ENCODE results near the gene ARMC6. TPM values are rescaled to one million over a fixed set of nuclear protein-coding genes. Genes with fewer than 3 reads are reported as not detected.
"Not testable (repeated sequence)": the region's sequence is repeated elsewhere in the genome, so short reads cannot be mapped to it uniquely, and the experiment has no call there.

The ARMC6 gene
- total and polyA plus RNA-seq, 2 donors = 19.6 to 20.3 TPM

DNA sequence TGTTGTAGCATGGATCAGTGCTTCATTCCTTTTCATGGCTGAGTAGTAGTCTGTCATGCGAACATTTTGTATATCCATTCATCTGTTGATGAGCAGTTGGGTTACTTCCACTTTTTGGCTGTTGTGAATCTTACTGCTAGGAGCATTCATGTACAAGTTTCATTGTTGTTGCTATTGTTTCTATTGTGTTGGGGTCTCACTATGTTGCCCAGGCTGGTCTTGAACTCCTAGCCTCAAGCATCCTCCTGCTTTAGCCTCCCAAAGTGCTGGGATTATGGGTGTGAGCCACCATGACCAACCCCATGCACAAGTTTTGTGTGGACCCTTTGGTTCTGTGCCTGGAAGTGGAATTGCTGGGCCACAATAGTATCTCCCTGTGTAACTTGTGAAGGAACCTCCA lies 46.2 kb downstream of the ARMC6 start:
- Histone ChIP-seq H3K4me1 (ENCODE audit: insufficient read depth) (no peaks in the 10 kb centered on the region), H3K36me3 (ENCODE audit: insufficient read depth) (no peaks in the 10 kb centered on the region), H3K27ac (ENCODE audit: low read depth) (no peak overlapping the region), H3K4me3 (ENCODE audit: low read depth, low read length) (no peak overlapping the region)
- WGBS = 99% methylated on average over 1 of the region's 1 CpG
- no peak for DNase-seq (ENCODE audit: extremely low spot score)

- Histone ChIP-seq H3K36me3 (ENCODE audit: insufficient read depth) (no peaks in the 10 kb centered on the region), H3K4me3 (ENCODE audit: low read depth, low read length) (no peak overlapping the region), H3K27ac (ENCODE audit: low read depth) (no peak overlapping the region), H3K4me1 (ENCODE audit: insufficient read depth) (no peaks in the 10 kb centered on the region)
- WGBS = 78% methylated on average over 16 of the region's 16 CpGs
- DNase-seq (ENCODE audit: extremely low spot score) = no peak
Measured at GRCh38 chr19:19081642-19082151, 48.3 kb downstream of the ARMC6 start.

GRCh38 chr19:19083413-19084178 lies 50.2 kb downstream of the ARMC6 start:
- H3K27ac ChIP-seq (ENCODE audit: low read depth) = no peak overlapping the region
- no peak overlapping the region for H3K4me3 ChIP-seq (ENCODE audit: low read depth, low read length)
- WGBS = 88% methylated on average over 10 of the region's 10 CpGs
- DNase-seq (ENCODE audit: extremely low spot score) = no peak
- no peaks in the 10 kb centered on the region for H3K36me3 ChIP-seq (ENCODE audit: insufficient read depth)
- no peaks in the 10 kb centered on the region for H3K4me1 ChIP-seq (ENCODE audit: insufficient read depth)

- Histone ChIP-seq H3K4me1 (ENCODE audit: insufficient read depth) (no peaks in the 10 kb centered on the region), H3K36me3 (ENCODE audit: insufficient read depth) (no peaks in the 10 kb centered on the region), H3K4me3 (ENCODE audit: low read depth, low read length) (no peak overlapping the region), H3K27ac (ENCODE audit: low read depth) (no peak overlapping the region)
- no peak for DNase-seq (ENCODE audit: extremely low spot score)
- 82% methylated on average over 2 of the region's 2 CpGs for WGBS
Measured at GRCh38 chr19:19087676-19088075, 54.3 kb downstream of the ARMC6 start.

DNA sequence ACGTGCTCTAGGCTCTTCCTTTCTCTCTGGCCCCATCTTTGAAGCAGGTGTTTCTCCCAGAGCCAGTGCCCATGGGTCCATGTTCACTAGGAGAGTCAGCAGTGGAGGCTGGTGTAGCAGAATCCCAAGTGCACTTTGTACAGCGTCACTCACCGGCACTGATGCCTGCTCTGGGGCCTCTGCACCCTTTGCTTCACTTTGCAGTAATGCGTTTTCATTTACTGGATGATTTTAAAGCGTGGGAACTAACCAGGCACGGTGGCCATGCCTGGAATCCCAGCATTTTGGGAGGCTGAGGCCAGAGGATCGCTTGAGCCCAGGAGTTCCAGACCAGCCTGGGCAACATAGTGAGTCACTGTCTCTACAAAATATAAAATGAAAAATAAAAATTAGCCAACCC lies 61.1 kb downstream of the ARMC6 start:
- no peak overlapping the region for H3K4me3 ChIP-seq (ENCODE audit: low read depth, low read length)
- no peak overlapping the region for H3K27ac ChIP-seq (ENCODE audit: low read depth)
- DNase-seq (ENCODE audit: extremely low spot score) = no peak
- no peaks in the 10 kb centered on the region for H3K36me3 ChIP-seq (ENCODE audit: insufficient read depth)
- 88% methylated on average over 7 of the region's 7 CpGs for WGBS
- no peaks in the 10 kb centered on the region for H3K4me1 ChIP-seq (ENCODE audit: insufficient read depth)

GRCh38 chr19:19095691-19096090 lies 62.3 kb downstream of the ARMC6 start:
- H3K36me3 ChIP-seq (ENCODE audit: insufficient read depth) = no peaks in the 10 kb centered on the region
- no peaks in the 10 kb centered on the region for H3K4me1 ChIP-seq (ENCODE audit: insufficient read depth)
- no peak overlapping the region for H3K27ac ChIP-seq (ENCODE audit: low read depth)
- 80% methylated on average over 11 of the region's 11 CpGs for WGBS
- no peak overlapping the region for H3K4me3 ChIP-seq (ENCODE audit: low read depth, low read length)
- DNase-seq (ENCODE audit: extremely low spot score) = no peak

DNA sequence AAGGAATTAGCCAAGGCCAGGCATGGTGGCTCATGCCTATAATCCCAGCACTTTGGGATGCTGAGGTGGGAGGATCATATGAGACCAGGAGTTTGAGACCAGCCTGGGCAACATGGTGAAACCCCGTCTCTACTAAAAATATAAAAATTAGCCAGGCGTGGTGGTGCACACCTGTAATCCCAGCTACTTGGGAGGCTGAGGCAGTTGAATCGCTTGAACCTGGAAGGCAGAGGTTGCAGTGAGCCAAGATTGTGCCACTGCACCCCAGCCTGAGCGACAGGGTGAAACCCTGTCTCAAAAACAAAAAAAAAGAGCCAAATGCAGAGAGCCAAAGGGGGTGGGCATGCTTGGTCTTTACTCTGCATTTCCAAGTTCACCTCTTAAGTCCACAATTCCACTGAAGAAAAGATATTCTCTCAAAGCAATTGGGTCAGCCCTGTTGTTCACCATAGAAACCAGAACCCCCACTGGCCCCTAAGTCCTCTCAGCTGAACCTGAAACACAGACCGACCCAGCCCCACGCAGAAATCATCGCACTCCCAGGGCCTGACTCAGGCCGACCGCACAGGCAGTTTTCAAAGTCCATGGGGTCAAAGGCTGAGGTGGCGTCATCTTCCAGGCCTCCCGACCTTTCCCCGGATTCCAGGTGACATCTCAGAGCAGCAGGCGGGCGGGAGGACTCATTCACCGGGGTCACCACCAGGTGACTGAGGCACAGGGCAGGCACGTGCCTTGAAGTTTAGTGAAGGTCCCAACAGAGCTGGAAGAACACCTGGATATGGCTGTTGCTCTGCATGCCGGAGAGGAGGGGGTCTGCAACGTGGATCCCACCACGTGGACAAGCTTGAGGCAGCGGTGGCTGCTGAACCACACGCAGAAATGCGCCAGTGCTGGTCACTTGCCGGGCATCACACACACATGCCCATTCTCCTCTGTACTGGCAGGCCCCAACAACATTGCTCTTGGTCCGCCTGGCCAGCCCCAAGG lies 63.5 kb downstream of the ARMC6 start:
- 91% methylated on average over 24 of the region's 24 CpGs for WGBS
- Histone ChIP-seq H3K27ac (ENCODE audit: low read depth) (no peak overlapping the region), H3K36me3 (ENCODE audit: insufficient read depth) (no peaks in the 10 kb centered on the region), H3K4me3 (ENCODE audit: low read depth, low read length) (no peak overlapping the region), H3K4me1 (ENCODE audit: insufficient read depth) (no peaks in the 10 kb centered on the region)
- no peak for DNase-seq (ENCODE audit: extremely low spot score)

- Histone ChIP-seq H3K27ac (ENCODE audit: low read depth) (no peak overlapping the region), H3K4me3 (ENCODE audit: low read depth, low read length) (no peak overlapping the region), H3K4me1 (ENCODE audit: insufficient read depth) (no peaks in the 10 kb centered on the region), H3K36me3 (ENCODE audit: insufficient read depth) (no peaks in the 10 kb centered on the region)
- no peak for DNase-seq (ENCODE audit: extremely low spot score)
- 88% methylated on average over 9 of the region's 9 CpGs for WGBS
Measured at GRCh38 chr19:19098084-19098702, 64.8 kb downstream of the ARMC6 start.

GRCh38 chr19:19098703-19099632 lies 65.6 kb downstream of the ARMC6 start:
- Histone ChIP-seq H3K27ac (ENCODE audit: low read depth) (no peak overlapping the region), H3K4me3 (ENCODE audit: low read depth, low read length) (no peak overlapping the region), H3K36me3 (ENCODE audit: insufficient read depth) (no peaks in the 10 kb centered on the region), H3K4me1 (ENCODE audit: insufficient read depth) (no peaks in the 10 kb centered on the region)
- 84% methylated on average over 18 of the region's 18 CpGs for WGBS
- DNase-seq (ENCODE audit: extremely low spot score) = no peak

- WGBS = 93% methylated on average over 8 of the region's 8 CpGs
- H3K4me3 ChIP-seq (ENCODE audit: low read depth, low read length) = no peak overlapping the region
- H3K36me3 ChIP-seq (ENCODE audit: insufficient read depth) = no peaks in the 10 kb centered on the region
- no peak for DNase-seq (ENCODE audit: extremely low spot score)
- no peak overlapping the region for H3K27ac ChIP-seq (ENCODE audit: low read depth)
- no peaks in the 10 kb centered on the region for H3K4me1 ChIP-seq (ENCODE audit: insufficient read depth)
Measured at GRCh38 chr19:19101540-19101939, 68.1 kb downstream of the ARMC6 start.

DNA sequence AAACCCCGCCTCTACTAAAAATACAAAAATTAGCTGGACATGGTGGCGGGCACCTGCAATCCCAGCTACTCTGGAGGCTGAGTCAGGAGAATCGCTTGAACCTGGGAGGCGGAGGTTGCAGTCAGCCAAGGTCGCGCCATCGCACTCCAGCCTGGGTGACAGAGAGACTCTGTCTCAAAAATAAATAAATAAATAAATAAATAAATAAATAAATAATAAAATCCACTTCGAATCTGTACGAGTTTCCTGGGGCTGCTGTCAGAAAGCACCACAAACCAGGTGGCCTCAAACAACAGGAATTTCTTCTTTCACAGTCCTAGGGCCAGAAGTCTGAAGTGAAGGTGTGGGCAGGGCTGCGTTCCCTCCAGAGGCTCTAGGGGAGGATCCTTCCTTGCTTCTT lies 69.2 kb downstream of the ARMC6 start:
- not testable (repeated sequence) for H3K4me3 ChIP-seq (ENCODE audit: low read depth, low read length); DNase-seq (ENCODE audit: extremely low spot score); H3K36me3 ChIP-seq (ENCODE audit: insufficient read depth); H3K4me1 ChIP-seq (ENCODE audit: insufficient read depth); H3K27ac ChIP-seq (ENCODE audit: low read depth)
- WGBS = 96% methylated on average over 10 of the region's 10 CpGs

DNA sequence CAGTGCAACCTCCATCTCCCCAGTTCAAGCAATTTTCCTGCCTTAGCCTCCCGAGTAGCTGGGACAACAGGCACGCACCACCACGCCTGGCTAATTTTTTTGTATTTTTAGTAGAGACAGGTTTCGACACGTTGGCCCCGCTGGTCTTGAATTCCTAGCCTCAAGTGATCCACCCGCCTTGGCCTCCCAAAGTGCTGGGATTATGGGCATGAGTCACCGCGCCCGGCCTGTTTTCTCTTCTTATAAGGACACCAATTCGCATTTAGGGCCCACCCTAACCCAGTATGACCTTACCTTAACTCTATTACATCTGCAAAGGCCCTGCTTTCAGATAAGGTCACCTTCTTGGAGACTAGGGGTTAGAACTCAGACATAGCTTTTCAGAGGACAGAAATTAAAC lies 69.8 kb downstream of the ARMC6 start:
- Histone ChIP-seq H3K4me3 (ENCODE audit: low read depth, low read length) (no peak overlapping the region), H3K27ac (ENCODE audit: low read depth) (no peak overlapping the region), H3K4me1 (ENCODE audit: insufficient read depth) (no peaks in the 10 kb centered on the region), H3K36me3 (ENCODE audit: insufficient read depth) (no peaks in the 10 kb centered on the region)
- WGBS = 92% methylated on average over 11 of the region's 11 CpGs
- no peak for DNase-seq (ENCODE audit: extremely low spot score)
